Activated CD4-positive, alpha-beta T cell treated with anti-CD3 and anti-CD28 coated beads, Interleukin-10, Interleukin-2, amounts not matched to agents 100 ng/mL and 50 ng/mL, durations not matched to agents 16 hours and 8 hours (primary cell): Measurements from ENCODE around the gene PLTP.
A peak's percentile ranks its signal among the peaks of the same experiment; 100 is the strongest.

Experiments used
- DNase-seq: peaks from one replicate; pipeline ENCODE4 v3.0.0-alpha.2; 2020

Gene PLTP

DNA sequence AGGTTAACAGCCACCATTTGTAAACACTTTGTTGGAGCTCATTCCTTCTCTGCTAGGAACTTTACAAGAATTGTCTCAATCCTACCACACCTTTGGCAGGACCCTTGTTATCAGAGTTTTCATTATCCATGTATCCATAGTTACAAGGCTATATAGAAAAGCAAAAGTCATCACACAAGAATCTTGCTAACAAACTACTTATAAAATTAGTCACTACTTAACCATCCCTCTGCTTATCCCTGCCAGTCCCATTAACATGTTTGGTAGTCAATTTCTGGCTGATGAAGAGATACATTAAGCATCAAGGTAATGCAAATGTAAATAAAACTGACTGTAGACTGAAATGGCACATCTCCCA, 44.2 kb downstream of the PLTP start:
- DNase-seq = no peak

DNA sequence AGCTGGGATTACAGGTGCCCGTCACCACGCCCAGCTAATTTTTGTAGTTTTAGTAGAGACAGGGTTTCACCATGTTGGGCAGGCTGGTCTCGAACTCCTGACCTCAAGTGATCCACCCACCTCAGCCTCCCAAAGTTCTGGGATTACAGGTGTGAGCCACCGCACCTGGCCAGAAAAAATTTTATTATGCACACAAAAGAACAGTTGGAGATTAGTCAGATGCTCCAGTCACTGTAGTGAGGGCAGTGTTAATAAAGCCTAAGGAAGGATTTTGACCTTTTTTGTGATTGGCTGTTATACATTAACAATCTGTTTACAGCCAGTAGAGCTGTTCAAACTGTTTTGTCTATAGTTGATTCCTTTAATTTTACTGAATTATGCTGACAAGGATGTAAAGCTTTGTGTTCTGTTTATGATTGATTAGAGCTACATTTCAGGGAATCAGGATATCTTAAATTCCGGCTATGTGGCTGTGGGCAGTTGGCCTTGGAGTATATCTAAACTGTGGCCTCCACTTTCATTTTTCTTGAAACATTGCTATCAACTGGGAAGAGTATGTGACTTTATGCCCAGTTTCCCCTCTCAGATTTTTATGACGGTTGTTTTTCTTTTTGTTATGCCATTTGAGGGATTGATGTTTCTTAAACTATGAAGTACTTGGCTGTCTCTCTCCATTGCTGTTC, 44.7 kb downstream of the PLTP start:
- no peak for DNase-seq

DNA sequence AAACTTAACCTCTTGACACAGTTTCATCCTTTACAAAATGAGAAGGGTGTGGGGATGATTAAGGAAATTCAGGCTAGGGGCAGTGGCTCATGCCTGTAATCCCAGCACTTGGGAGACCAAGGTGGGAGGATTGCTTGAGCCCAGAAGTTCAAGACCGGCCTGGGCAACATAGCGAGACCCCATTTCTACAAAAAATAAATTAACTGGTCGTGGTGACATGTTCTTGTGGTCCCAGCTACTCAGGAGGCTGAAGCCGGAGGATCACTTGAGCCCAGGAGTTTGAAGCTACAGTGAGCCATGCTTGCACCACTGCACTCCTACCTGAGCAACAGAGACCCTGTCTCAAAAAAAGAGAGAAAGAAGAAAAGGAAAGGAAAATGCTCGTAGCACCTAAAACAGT, 45.5 kb downstream of the PLTP start:
- DNase-seq = no peak

DNA sequence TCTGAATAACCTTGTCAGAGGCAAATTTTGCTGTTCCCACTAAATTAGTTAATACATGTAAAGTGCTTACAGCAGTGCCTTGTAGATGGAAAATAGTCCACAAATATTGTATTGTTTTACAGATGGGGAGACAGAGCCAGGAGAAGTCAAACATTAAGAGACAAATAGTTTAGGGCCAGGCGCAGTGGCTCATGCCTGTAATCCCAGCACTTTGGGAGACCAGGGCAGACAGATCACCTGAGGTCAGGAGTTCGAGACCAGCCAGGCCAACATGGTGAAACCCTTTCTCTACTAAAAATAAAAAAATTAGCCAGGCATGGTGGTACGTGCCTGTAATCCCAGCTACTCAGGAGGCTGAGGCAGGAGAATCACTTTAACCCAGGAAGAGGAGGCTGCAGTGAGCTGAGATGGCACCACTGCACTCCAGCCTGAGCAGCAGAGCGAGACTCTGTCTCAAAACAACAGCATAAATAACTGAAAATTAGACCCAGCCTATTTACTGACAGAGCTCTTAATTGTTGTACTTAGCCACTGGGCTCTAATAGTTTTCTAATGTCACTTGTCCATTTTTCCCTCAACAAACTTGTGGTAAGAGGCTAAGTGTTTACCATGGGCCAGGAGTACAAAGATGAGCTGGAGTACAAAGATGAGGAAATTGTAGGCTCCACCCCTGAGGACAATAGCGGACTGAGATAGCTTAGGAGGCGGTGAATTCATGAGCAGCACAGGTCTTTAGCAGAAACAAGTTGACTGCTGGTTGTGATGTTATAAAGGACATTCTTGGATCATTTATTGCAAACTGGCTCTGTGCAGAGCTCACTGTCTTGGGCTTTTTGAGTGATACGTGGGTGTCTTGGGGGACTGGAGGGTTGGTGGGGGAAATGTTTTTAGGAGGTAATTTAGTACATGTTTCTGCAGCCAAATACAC, 48.1 kb downstream of the PLTP start:
- DNase-seq = no peak

DNA sequence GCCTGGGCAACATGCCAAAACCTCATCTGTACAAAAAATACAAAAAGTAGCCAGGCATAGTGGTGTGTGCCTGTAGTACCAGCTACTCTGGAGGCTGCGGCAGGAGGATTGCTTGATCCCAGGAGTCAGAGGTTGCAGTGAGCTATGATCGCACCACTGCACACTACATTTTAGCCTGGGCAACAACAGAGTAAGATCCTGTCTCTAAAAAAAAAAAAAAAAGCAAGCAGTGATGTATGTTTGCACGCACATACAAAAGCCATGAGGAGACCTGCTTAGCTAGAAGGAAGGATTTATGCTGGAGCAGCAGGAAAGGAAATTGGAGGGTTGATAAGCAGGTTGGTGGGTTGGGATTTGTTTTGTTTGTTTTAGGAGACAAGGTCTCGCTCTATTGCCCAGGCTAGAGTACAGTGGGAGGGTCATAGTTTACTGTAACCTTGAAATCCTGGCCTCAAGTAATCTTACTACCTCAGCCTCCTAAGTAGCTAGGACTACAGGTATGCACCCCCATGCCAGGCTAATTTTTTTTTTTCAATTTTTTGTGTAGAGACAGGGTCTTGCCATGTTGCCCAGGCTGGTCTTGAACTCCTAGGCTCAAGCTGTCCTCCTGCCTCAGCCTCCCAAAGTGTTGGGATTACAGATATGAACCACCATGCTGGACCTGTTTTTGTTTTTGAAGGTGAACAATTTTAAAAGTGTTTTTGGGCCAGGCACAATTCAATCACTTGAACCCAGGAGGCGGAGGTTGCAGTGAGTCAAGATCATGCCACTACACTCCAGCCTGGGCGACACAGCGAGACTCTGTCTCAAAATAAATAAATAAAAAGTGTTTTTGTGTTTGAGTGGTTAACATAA, 50.5 kb downstream of the PLTP start:
- no peak for DNase-seq

DNA sequence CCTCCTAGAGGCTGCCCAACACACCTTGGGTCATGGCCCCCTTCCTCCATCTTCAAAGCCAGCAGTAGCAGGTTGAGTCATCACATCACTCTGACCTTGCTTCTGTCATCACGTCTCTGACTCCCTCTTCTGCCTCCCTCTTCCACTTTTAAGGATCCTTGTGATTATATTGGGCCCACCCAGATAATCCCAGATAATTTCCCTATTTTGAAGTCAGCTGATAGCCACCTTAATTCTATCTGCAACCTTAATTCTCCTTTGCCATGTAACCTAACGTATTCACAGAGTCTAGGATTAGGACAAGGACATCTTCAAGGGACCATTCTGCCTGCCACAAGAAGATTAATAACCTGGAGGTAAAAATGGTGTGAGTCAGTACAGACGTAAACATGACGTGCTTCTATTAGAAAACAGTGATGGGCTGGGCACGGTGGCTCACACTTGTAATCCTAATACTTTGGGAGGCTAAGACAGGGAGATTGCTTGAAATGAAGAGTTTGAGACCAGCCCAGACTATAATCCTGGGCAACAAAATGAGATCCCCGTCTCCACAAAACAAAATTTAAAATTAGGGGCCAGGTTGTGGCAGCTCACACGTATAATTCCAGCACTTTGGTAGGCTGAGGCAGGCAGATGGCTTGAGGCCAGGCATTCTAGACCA, 51.3 kb downstream of the PLTP start:
- peak; percentile 30 for DNase-seq

DNA sequence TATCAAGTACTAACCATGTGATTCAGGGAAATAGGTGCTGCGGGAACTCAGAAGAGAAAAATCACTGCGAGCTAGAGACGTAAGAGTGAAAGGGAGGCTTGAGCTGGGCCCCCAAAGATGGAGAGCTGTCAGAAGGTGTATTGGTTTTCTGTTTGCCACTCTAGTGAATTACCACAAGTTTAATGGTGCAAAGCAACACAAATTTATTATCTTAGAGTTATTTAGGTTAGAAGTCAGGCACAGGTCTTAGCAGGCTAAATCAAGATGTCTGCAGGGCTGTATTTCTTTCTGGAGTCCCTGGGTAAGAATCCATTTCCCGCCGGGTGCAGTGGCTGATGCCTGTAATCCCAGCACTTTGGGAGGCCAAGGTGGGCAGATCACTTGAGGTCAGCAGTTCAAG, 52.0 kb downstream of the PLTP start:
- no peak for DNase-seq

DNA sequence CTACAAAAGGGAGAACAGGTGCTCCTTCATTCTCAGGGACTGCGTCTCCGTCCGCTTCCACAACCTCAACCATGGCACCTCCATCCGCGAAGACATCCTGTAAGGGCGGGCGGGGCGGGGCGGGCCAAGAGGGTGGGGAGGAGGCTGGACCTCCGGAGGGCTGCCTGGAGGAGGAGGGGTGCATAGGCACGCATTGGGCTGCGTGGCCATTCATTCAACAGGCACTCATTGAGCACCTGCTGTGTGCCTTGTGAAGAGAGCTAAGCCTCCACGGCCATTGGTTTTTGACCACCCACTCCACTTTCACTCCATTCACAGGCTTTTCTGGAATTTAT, 54.1 kb downstream of the PLTP start:
- DNase-seq = peak; percentile 69

DNA sequence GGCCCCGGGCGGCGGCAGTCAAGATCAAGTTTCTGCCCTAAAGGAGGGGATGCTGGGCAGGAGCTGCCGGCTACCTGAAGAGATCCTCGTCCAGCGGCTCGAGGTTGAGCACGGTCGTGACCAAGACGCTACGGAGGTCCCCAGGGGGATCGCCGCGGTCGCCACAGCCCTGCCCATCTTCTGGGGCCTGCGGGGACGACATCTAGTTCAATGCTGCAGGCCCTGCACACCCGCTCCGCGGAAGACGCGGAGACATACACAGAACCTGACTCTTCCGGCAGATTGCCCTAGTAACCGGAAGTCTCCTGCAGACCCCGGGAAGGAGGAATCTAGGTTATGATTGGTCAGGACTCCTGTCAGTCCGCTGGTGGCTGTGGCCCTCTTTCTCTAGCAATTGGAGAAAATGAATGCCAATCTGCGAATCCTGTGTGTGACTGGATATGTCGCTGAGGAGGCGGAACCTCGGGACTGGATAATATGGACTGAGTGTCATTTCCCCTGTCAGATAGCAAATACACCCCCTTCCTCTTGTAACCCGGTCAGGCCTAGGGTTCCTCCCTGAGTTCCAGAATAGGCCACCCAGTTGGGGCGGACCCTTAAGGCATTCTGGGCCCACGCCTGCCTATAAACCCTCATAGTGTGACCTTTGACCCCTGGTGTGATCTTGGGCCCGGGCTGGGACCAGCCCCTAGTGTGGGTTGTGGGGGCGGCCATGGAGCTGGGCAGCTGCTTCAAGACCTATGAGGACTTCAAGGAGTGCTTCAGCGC, 54.7 kb downstream of the PLTP start, which contains the start of the genes ACOT8 and ZSWIM3:
Gene ACOT8 (minus strand): TSS at position 279 of the 768 bp plus-strand sequence. CDS start 77 bp downstream, at position 202.
Gene ZSWIM3 (plus strand): TSS at position 501 of the 768 bp plus-strand sequence. CDS start 212 bp downstream, at position 713.
- DNase-seq = peak; percentile 100

DNA sequence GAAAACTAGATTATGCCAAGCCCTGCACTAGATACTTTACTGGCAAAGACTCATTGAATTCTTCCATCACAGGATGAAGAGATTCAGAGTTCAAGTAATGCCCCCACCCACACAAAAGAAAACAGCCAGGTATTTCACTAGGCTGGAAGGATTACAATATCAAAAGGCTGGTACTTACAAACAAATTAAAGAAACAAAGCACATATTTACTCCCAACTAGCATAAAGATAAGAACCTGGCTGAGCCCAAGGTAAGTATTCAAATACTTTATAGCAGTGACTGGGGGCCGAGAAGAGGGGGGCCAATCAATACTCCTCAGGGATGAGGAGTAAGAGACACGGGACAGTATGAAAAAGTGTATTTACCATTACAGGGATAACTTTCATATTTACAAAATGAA, 58.5 kb downstream of the PLTP start:
- DNase-seq = no peak

DNA sequence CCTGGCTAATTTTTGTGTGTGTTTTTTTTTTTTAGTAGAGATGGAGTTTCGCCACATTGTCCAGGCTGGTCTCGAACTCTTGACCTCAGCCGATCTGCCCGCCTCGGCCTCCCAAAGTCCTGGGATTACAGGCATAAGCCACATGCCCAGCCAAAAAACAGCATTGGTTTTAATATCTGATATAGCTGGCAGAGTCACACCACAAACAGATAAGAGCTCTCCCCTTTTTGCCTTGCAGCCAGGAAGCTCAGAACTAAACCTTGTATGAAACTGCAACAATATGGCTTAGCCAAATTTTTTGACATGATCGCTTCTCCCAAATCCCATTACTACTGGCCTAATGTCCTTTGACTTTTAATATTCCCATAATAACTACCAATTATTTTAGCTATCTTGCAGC, 59.6 kb downstream of the PLTP start:
- DNase-seq = no peak

DNA sequence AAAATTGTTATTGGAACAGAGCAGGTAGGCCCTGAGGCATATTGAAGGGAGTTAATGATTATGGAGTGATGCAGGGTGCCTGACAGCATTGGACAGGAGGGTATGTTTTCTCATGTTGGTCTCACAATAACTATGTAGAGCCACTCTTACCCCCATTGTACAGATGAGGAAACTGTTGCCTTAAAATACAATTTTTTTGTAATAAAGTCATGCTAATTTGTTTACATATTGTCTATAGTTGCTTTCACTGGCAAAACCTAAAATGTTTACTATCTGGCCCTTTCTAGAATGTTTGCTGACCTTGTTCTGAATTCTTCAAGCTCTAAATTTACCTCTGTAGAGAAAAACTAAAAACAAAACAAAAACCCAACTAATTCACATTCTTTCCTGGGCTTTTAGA, 60.5 kb downstream of the PLTP start:
- DNase-seq = no peak

DNA sequence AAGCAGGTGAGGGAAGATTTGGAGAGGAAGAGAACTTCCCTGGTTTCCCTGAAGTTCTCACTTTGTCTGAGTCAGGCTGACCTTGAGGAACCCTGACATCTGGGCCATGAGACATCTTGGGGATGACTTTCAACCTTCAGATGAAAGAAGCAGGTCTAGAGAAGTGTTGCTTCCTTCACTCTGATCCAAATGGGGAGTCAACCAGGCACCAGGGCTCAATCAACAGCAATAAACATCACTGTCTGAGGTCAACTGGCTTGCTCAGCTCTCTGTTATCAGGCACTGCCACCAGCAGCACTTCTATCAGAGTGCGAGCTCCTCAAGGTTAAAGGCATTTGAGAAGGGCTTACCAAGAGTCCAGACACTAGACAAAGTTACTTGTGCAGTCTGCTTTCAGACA, 61.0 kb downstream of the PLTP start:
- DNase-seq = no peak

DNA sequence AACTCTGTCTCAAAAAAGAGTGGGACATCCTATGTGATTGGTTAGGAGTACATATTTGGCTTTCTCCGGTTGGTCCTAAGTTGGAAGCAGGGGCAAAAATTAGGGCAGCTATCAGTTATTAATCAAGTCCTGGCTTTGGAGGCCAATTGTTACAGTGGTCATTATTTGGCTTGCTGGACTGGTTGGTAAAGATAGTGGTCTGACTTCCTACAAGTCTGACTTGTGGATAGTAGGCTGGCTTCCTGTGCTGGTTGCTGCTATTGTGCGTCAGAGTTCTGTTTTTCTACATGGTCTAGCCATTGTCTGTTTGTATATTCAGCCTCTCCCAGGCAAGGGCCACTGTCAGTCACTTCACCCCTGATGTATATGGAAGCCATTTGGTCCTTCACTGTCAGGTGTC, 61.7 kb downstream of the PLTP start:
- DNase-seq = no peak

DNA sequence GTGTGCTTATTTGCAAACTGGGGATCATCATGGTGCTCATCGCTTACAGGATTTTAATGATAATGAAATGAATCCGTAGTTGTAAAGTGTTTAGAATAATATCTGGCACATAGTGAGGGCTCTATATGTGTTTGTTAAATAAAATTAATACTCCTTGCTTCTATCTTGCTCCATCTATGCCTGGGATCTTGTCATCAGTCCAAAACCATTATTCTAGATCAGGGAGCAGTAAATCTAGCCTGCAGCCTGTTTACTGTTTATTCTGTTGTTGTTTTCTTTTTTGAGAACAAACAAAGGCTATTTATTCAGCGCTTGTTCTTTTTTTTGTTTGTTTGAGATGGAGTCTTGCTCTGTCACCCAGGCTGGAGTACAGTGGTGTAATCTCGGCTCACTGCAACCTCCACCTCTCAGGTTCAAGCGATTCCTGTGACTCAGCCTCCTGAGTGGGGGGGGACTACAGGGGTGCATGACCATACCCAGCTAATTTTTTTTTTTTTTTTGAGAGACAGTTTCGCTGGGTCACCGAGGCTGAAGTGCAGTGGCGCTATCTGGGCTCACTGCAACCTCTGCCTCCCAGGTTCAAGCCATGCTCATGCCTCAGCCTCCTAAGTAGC, 62.9 kb downstream of the PLTP start:
- DNase-seq = no peak
